K562 (cell line): ENCODE measurements around the gene PDE4D. TPM values are rescaled to one million over a fixed set of nuclear protein-coding genes. Genes with fewer than 3 reads are reported as not detected.

Source experiments
- ATAC-seq: fragments of 200-7000 bp; cut with Tn5 transposase; 3 replicates; pipeline ENCODE4 v1.9.1; 2020; ENCODE audit warnings: moderate library complexity
- BruUV-seq: library from RNA; stranded (reverse); fragments of 400-500 nt; replicated peaks from 2 replicates; lab custom pipeline; 2021; lab: Mats Ljungman, UMichigan
- CTCF ChIA-PET: fragments of 300-600 bp; formaldehyde crosslinking; extraction: SDS; loops from one replicate; lab custom pipeline; 2021; ENCODE audit warnings: low intra/inter-chr PET ratio; lab: Yijun Ruan, JAX
- POLR2A ChIA-PET: fragments of 300-600, 350-650 bp; sonication (Branson Sonifier 250); formaldehyde crosslinking; extraction: SDS; loops from one replicate; lab custom pipeline; 2021; ENCODE audit warnings: antibody characterized with exemption, inconsistent platforms; lab: Yijun Ruan, JAX
- DNase-seq, 4 experiments: peaks; one replicate each; pipeline versions ENCODE4 v3.0.0 to v3.0.0-alpha.2; 2011 to 2018; ENCODE audit warnings: low spot score in 3 of 4, mixed read lengths in 3 of 4; ENCODE audit errors: extremely low read depth in 1 of 4
- FAIRE-seq: peaks from 2 replicates; lab custom pipeline; 2011; peaks lifted over from hg19 to GRCh38; lab: Jason Lieb, UNC
- H2AFZ ChIP-seq: 2 replicates; pipeline ENCODE4 v1.6.0; 2011; ENCODE audit warnings: low read depth, low read length, control low read depth, inconsistent platforms
- H3K27ac ChIP-seq: fragments of 200-600 bp; 3 replicates; pipeline ENCODE4 v1.8.0; 2011; ENCODE audit warnings: low read depth, mild to moderate bottlenecking, control low read depth, inconsistent platforms, low read length, moderate library complexity, mixed read lengths; ENCODE audit errors: extremely low read depth
- H3K27me3 ChIP-seq, 2 experiments: fragments of 300-600 bp in 1 of 2; 2 replicates in 1 of 2; 3 replicates in 1 of 2; pipeline versions ENCODE4 v1.6.0 to v1.8.0; 2011; ENCODE audit warnings: inconsistent platforms in 2 of 2, low read length in 2 of 2, mild to moderate bottlenecking in 1 of 2, mixed read lengths in 1 of 2, moderate library complexity in 1 of 2; ENCODE audit not compliant: control insufficient read depth in 2 of 2, insufficient read depth in 2 of 2
- H3K36me3 ChIP-seq: fragments of 300-600 bp; 3 replicates; pipeline ENCODE4 v1.8.0; 2011; ENCODE audit warnings: mild to moderate bottlenecking, low read length, inconsistent platforms; ENCODE audit not compliant: control insufficient read depth, insufficient read depth
- H3K4me1 ChIP-seq, 2 experiments: fragments of 200-600 bp in 1 of 2; replicated peaks in 1 of 2; 2 replicates in 1 of 2; 3 replicates in 1 of 2; pipeline versions ENCODE4 v1.5.1 to v1.8.0; 2011; ENCODE audit warnings: inconsistent platforms in 2 of 2, low read length in 2 of 2, mild to moderate bottlenecking in 1 of 2, mixed read lengths in 1 of 2, moderate library complexity in 1 of 2; ENCODE audit not compliant: control insufficient read depth in 2 of 2, insufficient read depth in 2 of 2
- H3K4me2 ChIP-seq: 2 replicates; pipeline ENCODE4 v1.6.1; 2011; ENCODE audit warnings: low read length, control low read depth, inconsistent platforms, mixed read lengths; ENCODE audit not compliant: insufficient read depth
- H3K4me3 ChIP-seq: fragments of 200-600 bp; sonication (generic), shearing (Covaris generic); 2 replicates; pipeline ENCODE4 v1.5.1; 2016; ENCODE audit warnings: control low read depth, inconsistent platforms
- H3K79me2 ChIP-seq: fragments of 200-600 bp; 3 replicates; pipeline ENCODE4 v1.8.0; 2011; ENCODE audit warnings: low read length, inconsistent platforms; ENCODE audit not compliant: control insufficient read depth, insufficient read depth
- H3K9ac ChIP-seq, 2 experiments: 2 replicates each; pipeline versions ENCODE4 v1.6.0 to v1.6.1; 2011; ENCODE audit warnings: low read depth in 2 of 2, low read length in 2 of 2, control low read depth in 1 of 2, inconsistent platforms in 1 of 2, mild to moderate bottlenecking in 1 of 2, mixed read lengths in 1 of 2; ENCODE audit not compliant: insufficient read depth in 1 of 2
- H3K9me1 ChIP-seq: one replicate; pipeline ENCODE4 v1.6.0; 2011; ENCODE audit warnings: inconsistent platforms, mild to moderate bottlenecking, low read length, moderate library complexity; ENCODE audit not compliant: control insufficient read depth, insufficient read depth
- H3K9me3 ChIP-seq: replicated peaks from 2 replicates; pipeline ENCODE4 v1.5.1; 2011; ENCODE audit warnings: low read depth, low read length, inconsistent platforms; ENCODE audit not compliant: control insufficient read depth, insufficient read depth
- H4K20me1 ChIP-seq: replicated peaks from 2 replicates; pipeline ENCODE4 v1.6.1; 2011; ENCODE audit warnings: low read length, inconsistent platforms, mixed read lengths; ENCODE audit not compliant: control insufficient read depth, insufficient read depth
- DPF2 ChIP-seq: fragments of 450-650 bp; IDR thresholded peaks from 2 replicates; pipeline ENCODE4 v1.6.1; 2016
- EZH2 ChIP-seq: IDR thresholded peaks from 2 replicates; pipeline ENCODE4 v1.6.1; 2012; ENCODE audit warnings: low read depth, mild to moderate bottlenecking, inconsistent platforms, low read length, borderline replicate concordance
- FOXK1 ChIP-seq: sonication (generic); formaldehyde crosslinking; IDR thresholded peaks from 2 replicates; pipeline ENCODE4 v1.8.0; 2022; ENCODE audit warnings: missing genetic modification reagents, mild to moderate bottlenecking, borderline replicate concordance
- NFRKB ChIP-seq: fragments of 450-650 bp; IDR thresholded peaks from 2 replicates; pipeline ENCODE4 v1.6.1; 2016; ENCODE audit warnings: low read depth
- PHB2 ChIP-seq: fragments of 450-650 bp; IDR thresholded peaks from 2 replicates; pipeline ENCODE4 v1.6.1; 2017; ENCODE audit warnings: low read depth
- PTBP1 ChIP-seq: fragments of 200-400 bp; formaldehyde crosslinking; IDR thresholded peaks from 2 replicates; pipeline ENCODE4 v1.6.1; 2017; ENCODE audit warnings: low read depth, low read length
- SP1 ChIP-seq: sonication (generic); formaldehyde crosslinking; IDR thresholded peaks from 2 replicates; pipeline ENCODE4 v1.8.1; 2022; ENCODE audit warnings: mild to moderate bottlenecking, missing genetic modification reagents
- ZNF23 ChIP-seq: fragments of 250-450 bp; sonication (Bioruptor Pico); IDR thresholded peaks from 2 replicates; pipeline ENCODE4 v1.4.0; 2020; ENCODE audit warnings: mild to moderate bottlenecking
- ZNF444 ChIP-seq: fragments of 250-450 bp; sonication (Bioruptor Pico); IDR thresholded peaks from 2 replicates; pipeline ENCODE4 v1.4.0; 2020; ENCODE audit warnings: mild to moderate bottlenecking, moderate library complexity
- WGBS: fragments of 100-300 bp; shearing (Covaris generic); methylation state at CpG from one replicate; pipeline ENCODE4 v1.1.6; 2016; ENCODE audit warnings: low coverage, mixed read lengths; ENCODE audit not compliant: insufficient coverage; ENCODE audit errors: missing lambda C conversion rate; 5-methylcytosine and 5-hydroxymethylcytosine counted together
- in situ Hi-C: fragments of 300-500 bp; cut with MboI; formaldehyde crosslinking; loops from 4 replicates; pipeline ENCODE4 v1.15.0; 2018; ENCODE audit warnings: inconsistent platforms, mixed read lengths
- intact Hi-C: fragments of 100-400 bp; cut with micrococcal nuclease; formaldehyde crosslinking; loops from 2 replicates; pipeline ENCODE4 v1.14.2; 2022
- polyA plus RNA-seq, 8 experiments: library from polyadenylated mRNA; depleted of rRNA in 4 of 8; stranded (reverse) in 5 of 8; unstranded in 3 of 8; fragments of >200 nt; fragmentation: Nextera tagmentation in 2 of 8; fragmentation: Illumina TruSeq in 1 of 8; extraction: Ambion mirVana in 2 of 8; extraction: Trizol in 1 of 8; gene quantifications; 2 replicates each; pipeline versions ENCODE4 v1.2.1 to v1.2.3, GENCODE V29; 2011 to 2014; ENCODE audit warnings: inconsistent platforms in 1 of 8, missing spikeins in 1 of 8
- total RNA-seq, 7 experiments: library from RNA; depleted of rRNA in 6 of 7; stranded (reverse); fragments of >200 nt in 6 of 7; fragmentation: Illumina TruSeq in 2 of 7; extraction: Trizol in 2 of 7; gene quantifications; 2 replicates each; pipeline versions ENCODE4 v1.2.1 to v1.2.3, GENCODE V29; 2011 to 2021; ENCODE audit warnings: low replicate concordance in 1 of 7
- TF ChIP-seq, protein P1 (sequence below): fragments of 250-450 bp; sonication (Bioruptor Pico); IDR thresholded peaks from 2 replicates; pipeline ENCODE4 v1.4.0; 2020

Gene PDE4D
- total and polyA plus RNA-seq, 9 of the 15 experiments (the other 6 are each of a cell fraction or from before 2014, with no cell fraction given), result 0.04 to 0.46 (median 0.13) TPM

GRCh38 chr5:59385700-59386099 lies 507.8 kb downstream of the PDE4D start:
- H3K9ac ChIP-seq, result no peak overlapping the region
- H2AFZ ChIP-seq, result no peak overlapping the region
- no TSS peak for BruUV-seq
- no peaks in the 10 kb centered on the region for H3K4me1 ChIP-seq
- H3K36me3 ChIP-seq, result no peaks in the 10 kb centered on the region
- H3K4me3 ChIP-seq, result no peak overlapping the region
- FAIRE-seq (no peak), ATAC-seq (no peak), DNase-seq (no peak)
- intact Hi-C loops (loop anchor here (10.0 kb wide), 1 partner anchor 501 kb away; no protein-coding TSS in a partner anchor), in situ Hi-C loops (no loop called here)
- whole genome bisulfite sequencing, result 0% methylated on average over 2 of the region's 2 CpGs
- no peak overlapping the region for H3K4me2 ChIP-seq
- no peaks in the 10 kb centered on the region for H4K20me1 ChIP-seq
- H3K79me2 ChIP-seq, result no peaks in the 10 kb centered on the region
- no peaks in the 10 kb centered on the region for H3K27me3 ChIP-seq
- H3K9me3 ChIP-seq, result no peaks in the 10 kb centered on the region
- TF ChIP-seq FOXK1 (CRISPR knock-in tag) (no peak), EZH2 (no peak), PHB2 (no peak), NFRKB (no peak), DPF2 (no peak), ZNF23 (no peak), SP1 (CRISPR knock-in tag) (no peak), ZNF444 (CRISPR knock-in tag) (no peak), PTBP1 (no peak)
- TF ChIP-seq, protein P1, sequence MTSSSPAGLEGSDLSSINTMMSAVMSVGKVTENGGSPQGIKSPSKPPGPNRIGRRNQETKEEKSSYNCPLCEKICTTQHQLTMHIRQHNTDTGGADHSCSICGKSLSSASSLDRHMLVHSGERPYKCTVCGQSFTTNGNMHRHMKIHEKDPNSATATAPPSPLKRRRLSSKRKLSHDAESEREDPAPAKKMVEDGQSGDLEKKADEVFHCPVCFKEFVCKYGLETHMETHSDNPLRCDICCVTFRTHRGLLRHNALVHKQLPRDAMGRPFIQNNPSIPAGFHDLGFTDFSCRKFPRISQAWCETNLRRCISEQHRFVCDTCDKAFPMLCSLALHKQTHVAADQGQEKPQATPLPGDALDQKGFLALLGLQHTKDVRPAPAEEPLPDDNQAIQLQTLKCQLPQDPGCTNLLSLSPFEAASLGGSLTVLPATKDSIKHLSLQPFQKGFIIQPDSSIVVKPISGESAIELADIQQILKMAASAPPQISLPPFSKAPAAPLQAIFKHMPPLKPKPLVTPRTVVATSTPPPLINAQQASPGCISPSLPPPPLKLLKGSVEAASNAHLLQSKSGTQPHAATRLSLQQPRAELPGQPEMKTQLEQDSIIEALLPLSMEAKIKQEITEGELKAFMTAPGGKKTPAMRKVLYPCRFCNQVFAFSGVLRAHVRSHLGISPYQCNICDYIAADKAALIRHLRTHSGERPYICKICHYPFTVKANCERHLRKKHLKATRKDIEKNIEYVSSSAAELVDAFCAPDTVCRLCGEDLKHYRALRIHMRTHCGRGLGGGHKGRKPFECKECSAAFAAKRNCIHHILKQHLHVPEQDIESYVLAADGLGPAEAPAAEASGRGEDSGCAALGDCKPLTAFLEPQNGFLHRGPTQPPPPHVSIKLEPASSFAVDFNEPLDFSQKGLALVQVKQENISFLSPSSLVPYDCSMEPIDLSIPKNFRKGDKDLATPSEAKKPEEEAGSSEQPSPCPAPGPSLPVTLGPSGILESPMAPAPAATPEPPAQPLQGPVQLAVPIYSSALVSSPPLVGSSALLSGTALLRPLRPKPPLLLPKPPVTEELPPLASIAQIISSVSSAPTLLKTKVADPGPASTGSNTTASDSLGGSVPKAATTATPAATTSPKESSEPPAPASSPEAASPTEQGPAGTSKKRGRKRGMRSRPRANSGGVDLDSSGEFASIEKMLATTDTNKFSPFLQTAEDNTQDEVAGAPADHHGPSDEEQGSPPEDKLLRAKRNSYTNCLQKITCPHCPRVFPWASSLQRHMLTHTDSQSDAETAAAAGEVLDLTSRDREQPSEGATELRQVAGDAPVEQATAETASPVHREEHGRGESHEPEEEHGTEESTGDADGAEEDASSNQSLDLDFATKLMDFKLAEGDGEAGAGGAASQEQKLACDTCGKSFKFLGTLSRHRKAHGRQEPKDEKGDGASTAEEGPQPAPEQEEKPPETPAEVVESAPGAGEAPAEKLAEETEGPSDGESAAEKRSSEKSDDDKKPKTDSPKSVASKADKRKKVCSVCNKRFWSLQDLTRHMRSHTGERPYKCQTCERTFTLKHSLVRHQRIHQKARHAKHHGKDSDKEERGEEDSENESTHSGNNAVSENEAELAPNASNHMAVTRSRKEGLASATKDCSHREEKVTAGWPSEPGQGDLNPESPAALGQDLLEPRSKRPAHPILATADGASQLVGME (CRISPR knock-in tag), result no peak
- H3K27ac ChIP-seq, result no peak overlapping the region
- POLR2A ChIA-PET, result no interaction called here
- no peaks in the 10 kb centered on the region for H3K9me1 ChIP-seq
- CTCF ChIA-PET, result no interaction called here
